ENCODE results near the gene TBX6.
A peak's percentile ranks its signal among the peaks of the same experiment; 100 is the strongest.

- peak; percentile 35 for TF ChIP-seq CTCF (IDR thresholded peaks at IDR 0.05)
- no peak for TF ChIP-seq ZFX (IDR thresholded peaks at IDR 0.05; ENCODE audit: borderline replicate concordance)
Measured at GRCh38 chr16:30082545-30083090, 9.1 kb downstream of the TBX6 start.

All from 22Rv1 (cell line).